Right lobe of liver (tissue), 4 donors: Measurements from ENCODE around the gene SPRED1.

Experiments used
- CTCF ChIP-seq, 4 donors: fragments of 200-600 bp in 3 of 4; fragments of 450-650 bp in 1 of 4; IDR thresholded peaks; one replicate each; pipeline versions ENCODE4 v1.5.1 to v1.8.0; 2016 to 2022; ENCODE audit warnings: antibody characterized with exemption in 4 of 4, mild to moderate bottlenecking in 2 of 4
- POLR2A ChIP-seq: fragments of 450-650 bp; IDR thresholded peaks from one replicate; pipeline ENCODE4 v1.6.1; 2017; ENCODE audit warnings: antibody characterized with exemption, mild to moderate bottlenecking
- donor health status: DM: no; HTN: no; CAD: no.
- donor health status: DM: no; HTN: no; CAD: no.
- donor health status: DM: no; HTN: yes; CAD: no.

- TF ChIP-seq POLR2A (no peak), CTCF (IDR thresholded peaks at IDR 0.05) (no peak)
Observed at GRCh38 chr15:38367476-38367875, 114.8 kb downstream of the SPRED1 start.
